ENCODE data around the gene AZIN2. TPM values are rescaled to one million over a fixed set of nuclear protein-coding genes. Genes with fewer than 3 reads are reported as not detected.
"Not testable (repeated sequence)": the region's sequence is repeated elsewhere in the genome, so short reads cannot be mapped to it uniquely, and the experiment has no call there.

AZIN2 gene
- total RNA-seq, 4 donors from 2014 or later = 2.1 to 3.7 (median 3.2) TPM

DNA sequence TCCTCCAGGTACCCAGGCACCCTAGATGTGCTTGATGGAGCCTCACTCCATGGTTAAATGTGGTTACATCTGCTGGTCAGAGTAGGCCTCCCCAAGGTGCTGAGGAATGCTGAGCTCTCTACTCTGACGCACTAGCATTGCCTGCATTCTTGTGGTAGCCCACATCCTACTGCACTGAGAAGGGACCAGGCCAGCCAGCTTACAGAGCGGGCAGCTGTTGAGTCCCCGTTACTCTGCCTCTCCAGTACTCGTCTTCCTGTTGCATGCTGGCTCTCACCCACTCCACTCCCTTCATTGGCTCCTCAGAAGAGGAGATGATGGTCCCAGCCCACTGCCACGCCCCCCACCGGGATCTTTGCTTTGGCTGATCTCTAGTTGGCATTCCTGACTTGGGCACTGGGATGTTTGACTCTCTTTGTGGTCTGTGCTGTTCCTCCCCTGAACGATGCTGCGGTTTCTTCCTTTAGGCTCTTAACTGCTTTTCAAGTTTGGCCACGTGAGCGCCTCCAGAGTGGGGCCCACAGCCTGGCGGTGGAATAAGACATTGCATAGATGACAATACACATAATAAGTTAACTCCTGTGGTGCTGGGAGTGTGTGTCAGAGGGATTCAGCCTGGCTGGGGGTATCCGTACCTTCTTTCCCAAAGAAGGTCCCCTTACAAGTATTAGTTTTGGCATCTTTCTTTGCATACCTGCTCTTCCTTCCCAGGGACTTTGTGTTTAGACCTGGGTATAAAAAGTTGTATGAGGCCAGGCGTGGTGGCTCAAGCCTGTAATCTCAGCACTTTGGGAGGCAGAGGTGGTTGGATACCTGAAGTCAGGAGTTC, 18.6 kb downstream of the AZIN2 start:
- no peak for DNase-seq (ENCODE audit: low spot score in 2 of 2)
- Histone ChIP-seq H3K4me3 (no peak overlapping the region), H3K4me1 (peaks cover 8% of the 10 kb centered on the region), H3K9me3 (no peaks in the 10 kb centered on the region), H3K27ac (no peak overlapping the region), H3K27me3 (no peaks in the 10 kb centered on the region), H3K36me3 (no peaks in the 10 kb centered on the region)
- TF ChIP-seq POLR2AphosphoS5 (IDR thresholded peaks at IDR 0.05) (no peak), POLR2A (IDR thresholded peaks at IDR 0.05) (no peak), EP300 (IDR thresholded peaks at IDR 0.05) (no peak)
- TF ChIP-seq, protein P1, sequence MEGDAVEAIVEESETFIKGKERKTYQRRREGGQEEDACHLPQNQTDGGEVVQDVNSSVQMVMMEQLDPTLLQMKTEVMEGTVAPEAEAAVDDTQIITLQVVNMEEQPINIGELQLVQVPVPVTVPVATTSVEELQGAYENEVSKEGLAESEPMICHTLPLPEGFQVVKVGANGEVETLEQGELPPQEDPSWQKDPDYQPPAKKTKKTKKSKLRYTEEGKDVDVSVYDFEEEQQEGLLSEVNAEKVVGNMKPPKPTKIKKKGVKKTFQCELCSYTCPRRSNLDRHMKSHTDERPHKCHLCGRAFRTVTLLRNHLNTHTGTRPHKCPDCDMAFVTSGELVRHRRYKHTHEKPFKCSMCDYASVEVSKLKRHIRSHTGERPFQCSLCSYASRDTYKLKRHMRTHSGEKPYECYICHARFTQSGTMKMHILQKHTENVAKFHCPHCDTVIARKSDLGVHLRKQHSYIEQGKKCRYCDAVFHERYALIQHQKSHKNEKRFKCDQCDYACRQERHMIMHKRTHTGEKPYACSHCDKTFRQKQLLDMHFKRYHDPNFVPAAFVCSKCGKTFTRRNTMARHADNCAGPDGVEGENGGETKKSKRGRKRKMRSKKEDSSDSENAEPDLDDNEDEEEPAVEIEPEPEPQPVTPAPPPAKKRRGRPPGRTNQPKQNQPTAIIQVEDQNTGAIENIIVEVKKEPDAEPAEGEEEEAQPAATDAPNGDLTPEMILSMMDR (IDR thresholded peaks at IDR 0.05) = no peak
- 71% methylated on average over 13 of the region's 13 CpGs for WGBS

DNA sequence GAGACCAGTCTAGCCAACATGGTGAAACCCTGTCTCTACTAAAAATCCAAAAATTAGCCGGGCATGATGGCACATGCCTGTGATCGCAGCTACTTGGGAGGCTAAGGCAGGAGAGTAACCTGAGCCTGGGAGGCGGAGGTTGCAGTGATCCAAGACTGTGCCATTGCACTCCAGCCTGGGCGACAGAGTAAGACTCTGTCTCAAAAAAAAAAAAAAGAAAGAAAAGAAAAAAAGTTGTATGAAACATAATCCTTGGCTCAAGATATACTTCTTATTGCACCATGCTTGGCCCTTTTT, 19.1 kb downstream of the AZIN2 start:
- not testable (repeated sequence) for DNase-seq (ENCODE audit: low spot score in 2 of 2); H3K4me3 ChIP-seq; H3K9me3 ChIP-seq; H3K27ac ChIP-seq; H3K36me3 ChIP-seq; H3K4me1 ChIP-seq; H3K27me3 ChIP-seq
- WGBS = 74% methylated on average over 4 of the region's 4 CpGs

DNA sequence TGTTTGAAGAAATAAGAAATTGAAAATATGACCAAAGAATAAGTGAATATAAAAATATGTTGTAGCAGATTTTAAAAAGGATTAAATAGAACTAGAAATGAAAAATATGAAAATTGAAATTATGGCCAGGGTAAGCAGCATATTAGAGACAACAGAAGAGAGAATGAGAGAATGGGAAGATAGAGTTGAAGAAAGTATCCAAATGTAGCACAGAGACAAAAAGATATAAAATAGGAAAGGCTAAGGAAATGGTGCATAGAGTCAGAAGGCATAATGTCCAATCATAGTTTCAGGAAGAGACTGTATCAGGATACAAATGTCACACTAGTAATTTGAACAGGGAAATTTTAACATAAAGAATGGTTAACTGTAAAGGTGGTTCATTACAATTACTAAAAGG, 29.5 kb downstream of the AZIN2 start:
- Histone ChIP-seq H3K36me3 (no peaks in the 10 kb centered on the region), H3K27ac (no peak overlapping the region), H3K27me3 (no peaks in the 10 kb centered on the region), H3K4me3 (no peak overlapping the region), H3K9me3 (no peaks in the 10 kb centered on the region), H3K4me1 (no peaks in the 10 kb centered on the region)
- no peak for DNase-seq (ENCODE audit: low spot score in 2 of 2)
- no peak for TF ChIP-seq POLR2A (IDR thresholded peaks at IDR 0.05)
- no peak for TF ChIP-seq POLR2AphosphoS5 (IDR thresholded peaks at IDR 0.05)
- TF ChIP-seq, protein P1 (IDR thresholded peaks at IDR 0.05) = no peak
- TF ChIP-seq EP300 (IDR thresholded peaks at IDR 0.05) = no peak

DNA sequence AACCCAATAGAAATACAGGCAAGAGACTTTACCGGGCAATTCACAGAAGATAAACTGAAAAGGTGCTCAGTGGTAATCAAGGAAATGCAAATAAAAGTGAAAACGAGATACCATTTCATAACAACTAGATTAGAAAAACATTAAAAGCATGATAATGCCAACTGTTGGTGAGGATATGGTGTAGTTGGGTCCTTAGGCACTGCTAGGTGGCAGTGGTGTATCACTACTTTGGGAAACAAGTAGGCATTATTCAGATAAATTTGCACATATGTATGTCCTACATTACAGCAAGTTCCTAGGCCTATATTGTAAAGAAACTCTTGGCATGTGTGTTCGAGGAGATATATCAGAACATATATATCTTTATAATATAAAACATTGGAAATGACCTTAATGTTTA, 31.0 kb downstream of the AZIN2 start:
- H3K4me3 ChIP-seq = no peak overlapping the region
- no peak overlapping the region for H3K27ac ChIP-seq
- H3K4me1 ChIP-seq = no peaks in the 10 kb centered on the region
- H3K36me3 ChIP-seq = no peaks in the 10 kb centered on the region
- 48% methylated on average over 3 of the region's 3 CpGs for WGBS
- no peak for TF ChIP-seq EP300 (IDR thresholded peaks at IDR 0.05)
- no peak for TF ChIP-seq POLR2A (IDR thresholded peaks at IDR 0.05)
- TF ChIP-seq POLR2AphosphoS5 (IDR thresholded peaks at IDR 0.05) = no peak
- TF ChIP-seq, protein P1 (IDR thresholded peaks at IDR 0.05) = peak in 1 of 2 donors; percentile 26
- no peaks in the 10 kb centered on the region for H3K9me3 ChIP-seq
- no peak for DNase-seq (ENCODE audit: low spot score in 2 of 2)
- no peaks in the 10 kb centered on the region for H3K27me3 ChIP-seq

DNA sequence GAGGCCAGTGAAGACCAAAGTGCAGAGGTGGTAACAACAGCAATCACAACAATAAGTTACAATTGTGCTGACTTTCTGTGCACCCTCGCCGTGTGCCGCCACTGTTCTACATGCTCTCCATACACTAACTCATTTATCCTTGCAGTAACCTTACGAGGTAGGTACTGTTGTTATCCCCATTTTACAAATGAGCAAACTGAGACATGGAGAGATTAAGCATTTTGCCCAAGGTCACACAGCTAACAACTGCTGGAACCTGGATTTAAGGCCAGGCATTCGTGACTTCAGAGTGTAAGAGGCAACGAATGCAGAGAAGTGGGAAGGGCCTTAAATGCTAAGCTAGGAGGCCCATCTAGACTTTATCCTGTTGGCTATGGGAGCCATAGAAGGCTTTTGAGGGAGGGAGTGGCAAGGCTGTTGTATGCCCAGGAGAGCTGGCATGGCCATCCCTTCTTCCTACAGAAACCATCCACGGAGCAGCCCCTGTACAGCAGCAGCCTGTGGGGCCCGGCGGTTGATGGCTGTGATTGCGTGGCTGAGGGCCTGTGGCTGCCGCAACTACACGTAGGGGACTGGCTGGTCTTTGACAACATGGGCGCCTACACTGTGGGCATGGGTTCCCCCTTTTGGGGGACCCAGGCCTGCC, 36.6 kb downstream of the AZIN2 start:
- Histone ChIP-seq H3K36me3 (no peaks in the 10 kb centered on the region), H3K27me3 (no peaks in the 10 kb centered on the region), H3K27ac (no peak overlapping the region), H3K9me3 (no peaks in the 10 kb centered on the region), H3K4me3 (no peak overlapping the region), H3K4me1 (peaks cover 9% of the 10 kb centered on the region)
- 94% methylated on average over 12 of the region's 13 CpGs for WGBS
- DNase-seq (ENCODE audit: low spot score in 2 of 2) = no peak
- TF ChIP-seq POLR2A (IDR thresholded peaks at IDR 0.05) = no peak
- TF ChIP-seq EP300 (IDR thresholded peaks at IDR 0.05) = no peak
- TF ChIP-seq POLR2AphosphoS5 (IDR thresholded peaks at IDR 0.05) = no peak
- TF ChIP-seq, protein P1 (IDR thresholded peaks at IDR 0.05) = no peak
